Measurements from ENCODE around the gene RANGRF.
"Not testable (repeated sequence)": the region's sequence is repeated elsewhere in the genome, so short reads cannot be mapped to it uniquely, and the experiment has no call there.

The RANGRF gene

GRCh38 chr17:8288336-8289102 lies at the start of gene RANGRF:
Gene RANGRF, plus strand, starts transcription at chr17:8288670. Its CDS starts 119 bp downstream, at chr17:8288789.
- Histone ChIP-seq H3K4me3 (ENCODE audit: low read depth in 1 of 2, low read length in 2 of 2) (peak within 1 kb of the TSS; percentile 83 to 84), H3K27ac (ENCODE audit: low read length) (peak within 1 kb of the TSS; percentile 95), H3K4me1 (ENCODE audit: control insufficient read depth in 1 of 2, insufficient read depth in 2 of 2, low read length in 2 of 2) (peaks cover 7 to 19% of the 10 kb centered on the region in 2 donors), H3K36me3 (ENCODE audit: control insufficient read depth in 1 of 2, insufficient read depth in 2 of 2, low read length in 2 of 2) (peaks cover 0 to 3% of the 10 kb centered on the region in 2 donors), H3K27me3 (ENCODE audit: low read depth, low read length) (no peaks in the 10 kb centered on the region), H3K9me3 (ENCODE audit: control insufficient read depth in 1 of 2, low read length in 2 of 2) (no peaks in the 10 kb centered on the region)

GRCh38 chr17:8243827-8244226 lies 44.6 kb upstream of the RANGRF start:
- H3K27me3 ChIP-seq (ENCODE audit: low read depth, low read length): no peaks in the 10 kb centered on the region
- no peaks in the 10 kb centered on the region for H3K9me3 ChIP-seq (ENCODE audit: control insufficient read depth in 1 of 2, low read length in 2 of 2)
- no peak overlapping the region for H3K27ac ChIP-seq (ENCODE audit: low read length)
- H3K4me3 ChIP-seq (ENCODE audit: low read depth in 1 of 2, low read length in 2 of 2): no peak overlapping the region
- H3K36me3 ChIP-seq (ENCODE audit: control insufficient read depth in 1 of 2, insufficient read depth in 2 of 2, low read length in 2 of 2): peaks cover 0 to 19% of the 10 kb centered on the region in 2 donors
- H3K4me1 ChIP-seq (ENCODE audit: control insufficient read depth in 1 of 2, insufficient read depth in 2 of 2, low read length in 2 of 2): peaks cover 0 to 3% of the 10 kb centered on the region in 2 donors

GRCh38 chr17:8244768-8245167 lies 43.7 kb upstream of the RANGRF start:
- Histone ChIP-seq H3K4me3 (ENCODE audit: low read depth in 1 of 2, low read length in 2 of 2) (no peak overlapping the region), H3K27ac (ENCODE audit: low read length) (no peak overlapping the region), H3K36me3 (ENCODE audit: control insufficient read depth in 1 of 2, insufficient read depth in 2 of 2, low read length in 2 of 2) (peaks cover 0 to 14% of the 10 kb centered on the region in 2 donors), H3K27me3 (ENCODE audit: low read depth, low read length) (no peaks in the 10 kb centered on the region), H3K9me3 (ENCODE audit: control insufficient read depth in 1 of 2, low read length in 2 of 2) (no peaks in the 10 kb centered on the region), H3K4me1 (ENCODE audit: control insufficient read depth in 1 of 2, insufficient read depth in 2 of 2, low read length in 2 of 2) (peaks cover 0 to 8% of the 10 kb centered on the region in 2 donors)

- no peaks in the 10 kb centered on the region for H3K9me3 ChIP-seq (ENCODE audit: control insufficient read depth in 1 of 2, low read length in 2 of 2)
- peak within 1 kb of the TSS; percentile 100 for H3K27ac ChIP-seq (ENCODE audit: low read length)
- H3K27me3 ChIP-seq (ENCODE audit: low read depth, low read length): no peaks in the 10 kb centered on the region
- H3K36me3 ChIP-seq (ENCODE audit: control insufficient read depth in 1 of 2, insufficient read depth in 2 of 2, low read length in 2 of 2): peaks cover 1 to 3% of the 10 kb centered on the region in 2 donors
- peak within 1 kb of the TSS; percentile 91 to 94 for H3K4me3 ChIP-seq (ENCODE audit: low read depth in 1 of 2, low read length in 2 of 2)
- H3K4me1 ChIP-seq (ENCODE audit: control insufficient read depth in 1 of 2, insufficient read depth in 2 of 2, low read length in 2 of 2): peaks cover 0 to 12% of the 10 kb centered on the region in 2 donors
Measured at GRCh38 chr17:8248751-8249607, 39.5 kb upstream of the RANGRF start, which contains the start of gene PFAS. Gene PFAS, plus strand, starts transcription at chr17:8249289. Its CDS starts 4,649 bp downstream, at chr17:8253938.

GRCh38 chr17:8249621-8250500 lies 38.6 kb upstream of the RANGRF start:
- Histone ChIP-seq H3K4me1 (ENCODE audit: control insufficient read depth in 1 of 2, insufficient read depth in 2 of 2, low read length in 2 of 2) (peaks cover 0 to 12% of the 10 kb centered on the region in 2 donors), H3K9me3 (ENCODE audit: control insufficient read depth in 1 of 2, low read length in 2 of 2) (no peaks in the 10 kb centered on the region), H3K36me3 (ENCODE audit: control insufficient read depth in 1 of 2, insufficient read depth in 2 of 2, low read length in 2 of 2) (peaks cover 5 to 11% of the 10 kb centered on the region in 2 donors), H3K4me3 (ENCODE audit: low read depth in 1 of 2, low read length in 2 of 2) (peak overlapping the region; percentile 91 to 94), H3K27me3 (ENCODE audit: low read depth, low read length) (no peaks in the 10 kb centered on the region), H3K27ac (ENCODE audit: low read length) (peak overlapping the region; percentile 90)

- not testable (repeated sequence) for H3K4me3 ChIP-seq (ENCODE audit: low read depth in 1 of 2, low read length in 2 of 2); H3K27me3 ChIP-seq (ENCODE audit: low read depth, low read length); H3K9me3 ChIP-seq (ENCODE audit: control insufficient read depth in 1 of 2, low read length in 2 of 2); H3K27ac ChIP-seq (ENCODE audit: low read length)
- peaks cover 0 to 12% of the 10 kb centered on the region in 2 donors for H3K4me1 ChIP-seq (ENCODE audit: control insufficient read depth in 1 of 2, insufficient read depth in 2 of 2, low read length in 2 of 2)
- peaks cover 19 to 26% of the 10 kb centered on the region in 2 donors for H3K36me3 ChIP-seq (ENCODE audit: control insufficient read depth in 1 of 2, insufficient read depth in 2 of 2, low read length in 2 of 2)
Measured at GRCh38 chr17:8251411-8251810, 37.1 kb upstream of the RANGRF start.

GRCh38 chr17:8253801-8254200 lies 34.7 kb upstream of the RANGRF start:
- H3K36me3 ChIP-seq (ENCODE audit: control insufficient read depth in 1 of 2, insufficient read depth in 2 of 2, low read length in 2 of 2): peaks cover 26 to 47% of the 10 kb centered on the region in 2 donors
- peaks cover 0 to 9% of the 10 kb centered on the region in 2 donors for H3K4me1 ChIP-seq (ENCODE audit: control insufficient read depth in 1 of 2, insufficient read depth in 2 of 2, low read length in 2 of 2)
- H3K4me3 ChIP-seq (ENCODE audit: low read depth in 1 of 2, low read length in 2 of 2): no peak overlapping the region
- no peaks in the 10 kb centered on the region for H3K27me3 ChIP-seq (ENCODE audit: low read depth, low read length)
- no peak overlapping the region for H3K27ac ChIP-seq (ENCODE audit: low read length)
- no peaks in the 10 kb centered on the region for H3K9me3 ChIP-seq (ENCODE audit: control insufficient read depth in 1 of 2, low read length in 2 of 2)

GRCh38 chr17:8254881-8255280 lies 33.6 kb upstream of the RANGRF start:
- Histone ChIP-seq H3K4me3 (ENCODE audit: low read depth in 1 of 2, low read length in 2 of 2) (no peak overlapping the region), H3K36me3 (ENCODE audit: control insufficient read depth in 1 of 2, insufficient read depth in 2 of 2, low read length in 2 of 2) (peaks cover 26 to 49% of the 10 kb centered on the region in 2 donors), H3K9me3 (ENCODE audit: control insufficient read depth in 1 of 2, low read length in 2 of 2) (no peaks in the 10 kb centered on the region), H3K4me1 (ENCODE audit: control insufficient read depth in 1 of 2, insufficient read depth in 2 of 2, low read length in 2 of 2) (peaks cover 0 to 2% of the 10 kb centered on the region in 2 donors), H3K27ac (ENCODE audit: low read length) (no peak overlapping the region), H3K27me3 (ENCODE audit: low read depth, low read length) (no peaks in the 10 kb centered on the region)

GRCh38 chr17:8255499-8255898 lies 33.0 kb upstream of the RANGRF start:
- peaks cover 26 to 55% of the 10 kb centered on the region in 2 donors for H3K36me3 ChIP-seq (ENCODE audit: control insufficient read depth in 1 of 2, insufficient read depth in 2 of 2, low read length in 2 of 2)
- H3K27ac ChIP-seq (ENCODE audit: low read length): no peak overlapping the region
- no peaks in the 10 kb centered on the region for H3K9me3 ChIP-seq (ENCODE audit: control insufficient read depth in 1 of 2, low read length in 2 of 2)
- no peaks in the 10 kb centered on the region for H3K4me1 ChIP-seq (ENCODE audit: control insufficient read depth in 1 of 2, insufficient read depth in 2 of 2, low read length in 2 of 2)
- H3K27me3 ChIP-seq (ENCODE audit: low read depth, low read length): no peaks in the 10 kb centered on the region
- no peak overlapping the region for H3K4me3 ChIP-seq (ENCODE audit: low read depth in 1 of 2, low read length in 2 of 2)

- peaks cover 26 to 62% of the 10 kb centered on the region in 2 donors for H3K36me3 ChIP-seq (ENCODE audit: control insufficient read depth in 1 of 2, insufficient read depth in 2 of 2, low read length in 2 of 2)
Measured at GRCh38 chr17:8256291-8256690, 32.2 kb upstream of the RANGRF start.

More at GRCh38 chr17:8256291-8256690, 32.2 kb upstream of the RANGRF start:
- Histone ChIP-seq H3K4me1 (ENCODE audit: control insufficient read depth in 1 of 2, insufficient read depth in 2 of 2, low read length in 2 of 2) (no peaks in the 10 kb centered on the region), H3K9me3 (ENCODE audit: control insufficient read depth in 1 of 2, low read length in 2 of 2) (no peaks in the 10 kb centered on the region), H3K4me3 (ENCODE audit: low read depth in 1 of 2, low read length in 2 of 2) (no peak overlapping the region), H3K27me3 (ENCODE audit: low read depth, low read length) (no peaks in the 10 kb centered on the region), H3K27ac (ENCODE audit: low read length) (no peak overlapping the region)

All from muscle layer of duodenum (tissue), 2 donors.